Caki2 (cell line): ENCODE measurements around the gene ZYG11B. TPM values are rescaled to one million over a fixed set of nuclear protein-coding genes. Genes with fewer than 3 reads are reported as not detected.
A peak's percentile ranks its signal among the peaks of the same experiment; 100 is the strongest.
"Not testable (repeated sequence)": the region's sequence is repeated elsewhere in the genome, so short reads cannot be mapped to it uniquely, and the experiment has no call there.

Source experiments
- DNase-seq: peaks from one replicate; pipeline ENCODE4 v3.0.0-alpha.2; 2015; ENCODE audit warnings: low read depth
- in situ Hi-C: cut with HindIII; loops from 2 replicates; pipeline ENCODE4 v1.10.0; 2016; ENCODE audit warnings: low sequenced_read_pairs, low pct_unique_long_range_greater_than_20kb, mixed read lengths
- total RNA-seq: library from RNA; depleted of rRNA; stranded (reverse); fragments of >200 nt; shearing (Covaris generic); gene quantifications from 2 replicates; pipeline ENCODE4 v1.2.3, GENCODE V29; 2014; ENCODE audit warnings: low replicate concordance; rRNA removed

ZYG11B gene
- 6.6 and 14.7 TPM in 2 replicates for total RNA-seq

GRCh38 chr1:52726265-52727113 is at the start of gene ZYG11B:
TSS of gene ZYG11B (plus strand) at chr1:52726453. CDS start at chr1:52726654, 201 bp downstream.
- peak; percentile 79 for DNase-seq
- in situ Hi-C loops, result no loop called here

GRCh38 chr1:52677076-52677806 is 49.0 kb upstream of the ZYG11B start:
- DNase-seq, result no peak
- in situ Hi-C loops, result no loop called here

GRCh38 chr1:52679048-52679447 is 47.2 kb upstream of the ZYG11B start:
- no peak for DNase-seq
- in situ Hi-C loops, result no loop called here

GRCh38 chr1:52679498-52679897 is 46.8 kb upstream of the ZYG11B start:
- in situ Hi-C loops, result no loop called here
- DNase-seq, result no peak

DNA sequence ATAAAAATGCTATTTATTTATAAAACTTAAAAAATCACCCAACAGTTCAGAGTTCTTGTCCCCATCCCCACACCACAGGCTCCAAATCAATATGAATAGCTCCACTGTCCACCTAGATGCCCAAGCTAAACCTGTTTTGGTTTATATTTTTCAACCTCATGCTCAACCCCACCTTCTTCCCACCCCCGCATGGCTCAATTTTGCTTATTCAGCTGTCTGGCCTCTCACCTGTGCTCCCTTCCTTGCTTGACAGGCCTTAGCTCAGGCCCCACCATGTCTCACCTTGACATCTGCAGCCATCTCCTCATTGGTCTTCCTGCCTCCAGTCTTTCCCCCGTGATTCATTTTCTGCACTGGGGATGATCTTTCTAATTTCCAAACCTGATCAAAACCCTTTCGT is 45.9 kb upstream of the ZYG11B start:
- DNase-seq, result no peak
- in situ Hi-C loops, result no loop called here

GRCh38 chr1:52681136-52681535 is 45.1 kb upstream of the ZYG11B start:
- in situ Hi-C loops, result no loop called here
- DNase-seq, result no peak

- DNase-seq, result no peak
- in situ Hi-C loops, result no loop called here
Measured at GRCh38 chr1:52683367-52683940, 42.8 kb upstream of the ZYG11B start.

- in situ Hi-C loops, result no loop called here
- DNase-seq, result no peak
Measured at GRCh38 chr1:52684545-52684944, 41.7 kb upstream of the ZYG11B start.

DNA sequence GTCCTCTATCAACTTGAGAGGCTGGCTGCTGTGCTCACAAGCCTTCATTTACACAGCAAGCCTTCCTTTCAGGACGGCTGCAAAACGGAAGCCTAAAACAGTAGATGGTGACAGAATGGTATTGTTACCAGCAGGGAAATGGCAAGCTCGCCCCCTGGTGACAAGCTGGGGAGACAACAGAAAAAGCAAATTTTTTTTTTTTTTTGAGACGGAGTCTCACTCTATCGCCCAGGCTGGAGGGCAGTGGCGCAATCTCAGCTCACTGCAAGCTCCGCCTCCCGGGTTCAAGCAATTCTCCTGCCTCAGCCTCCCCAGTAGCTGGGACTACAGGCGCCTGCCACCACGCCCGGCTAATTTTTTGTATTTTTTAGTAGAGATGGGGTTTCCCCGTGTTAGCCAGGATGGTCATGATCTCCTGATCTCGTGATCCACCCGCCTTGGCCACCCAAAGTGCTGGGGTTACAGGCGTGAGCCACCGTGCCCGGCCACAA is 39.9 kb upstream of the ZYG11B start:
- in situ Hi-C loops, result not testable (repeated sequence)

GRCh38 chr1:52686830-52687229 is 39.4 kb upstream of the ZYG11B start:
- in situ Hi-C loops, result no loop called here
- DNase-seq, result no peak

More for the DNA sequence above, 39.9 kb upstream of the ZYG11B start:
- DNase-seq, result peak; percentile 60

GRCh38 chr1:52691821-52692220 is 34.4 kb upstream of the ZYG11B start:
- in situ Hi-C loops, result no loop called here
- no peak for DNase-seq

GRCh38 chr1:52692697-52693096 is 33.6 kb upstream of the ZYG11B start:
- no peak for DNase-seq
- in situ Hi-C loops, result no loop called here

- in situ Hi-C loops, DNase-seq: not testable (repeated sequence)
Measured at GRCh38 chr1:52693351-52693750, 32.9 kb upstream of the ZYG11B start.

- no peak for DNase-seq
- in situ Hi-C loops, result no loop called here
Measured at GRCh38 chr1:52693843-52694242, 32.4 kb upstream of the ZYG11B start.

- in situ Hi-C loops, result no loop called here
- DNase-seq, result no peak
Measured at GRCh38 chr1:52695627-52696026, 30.6 kb upstream of the ZYG11B start.

GRCh38 chr1:52697795-52698674 is 28.2 kb upstream of the ZYG11B start, which contains the start of gene COA7:
TSS of gene COA7 (minus strand) at chr1:52698347. CDS start at chr1:52698326, 21 bp downstream.
- DNase-seq, result peak; percentile 88
- in situ Hi-C loops, result no loop called here

DNA sequence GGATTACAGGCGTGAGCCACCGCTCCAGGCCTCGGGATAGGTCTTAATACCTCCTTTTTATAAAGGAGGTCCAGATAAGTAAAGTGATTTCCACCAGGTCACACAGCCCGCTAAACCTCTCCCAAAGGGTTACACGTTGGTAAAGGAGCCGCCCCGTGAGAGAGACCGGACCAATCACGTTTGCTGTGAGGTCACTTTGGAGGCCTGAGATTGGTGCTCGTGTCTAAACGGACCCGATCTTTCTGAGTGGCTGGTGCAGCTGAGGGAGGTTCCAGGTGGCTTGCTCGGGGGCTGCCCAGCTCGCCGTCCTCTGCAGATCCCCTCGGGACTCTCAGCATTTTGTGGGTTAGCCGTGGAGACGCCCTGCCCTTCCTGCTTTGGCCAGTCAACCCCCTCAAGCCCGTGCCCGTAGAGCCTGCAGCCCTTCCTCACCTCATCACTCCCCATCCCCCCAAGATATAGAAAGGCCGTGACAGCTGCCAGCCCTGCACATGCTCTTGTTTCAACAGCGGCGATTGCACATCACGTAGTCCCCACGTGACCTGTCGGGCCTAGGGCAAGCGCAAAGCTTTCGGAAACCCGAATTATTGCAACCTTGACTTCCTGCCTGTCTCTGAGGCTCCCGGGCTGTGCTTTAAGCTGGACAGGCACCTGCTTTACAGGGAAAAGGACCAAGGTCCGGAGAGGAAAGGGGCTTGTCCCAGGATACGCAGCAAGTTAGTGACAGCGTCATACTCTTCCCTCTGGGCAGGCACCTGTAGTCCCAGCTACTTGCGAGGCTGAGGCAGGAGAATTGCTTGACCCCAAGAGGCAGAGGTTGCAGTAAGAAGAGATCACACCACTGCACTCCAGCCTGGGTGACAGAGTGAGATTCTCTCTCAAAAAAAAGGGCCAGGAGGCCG is 23.1 kb upstream of the ZYG11B start:
- peak; percentile 91 for DNase-seq
- in situ Hi-C loops, result no loop called here
